Endothelial cell of umbilical vein (primary cell): Measurements from ENCODE around the gene PPP6R1. TPM values are rescaled to one million over a fixed set of nuclear protein-coding genes. Genes with fewer than 3 reads are reported as not detected.

Experiments
- BruUV-seq: library from RNA; stranded (reverse); fragments of 400-500 nt; replicated peaks from 2 replicates; lab custom pipeline; 2021; lab: Mats Ljungman, UMichigan
- CTCF ChIA-PET: fragments of 300-600, 350-600 bp; sonication (Branson Sonifier 250); formaldehyde crosslinking; loops from one replicate; lab custom pipeline; 2021; ENCODE audit warnings: antibody characterized with exemption, inconsistent platforms; lab: Charles Lee
- POLR2A ChIA-PET: fragments of 300-600, 350-600 bp; sonication (Branson Sonifier 250); formaldehyde crosslinking; loops from one replicate; lab custom pipeline; 2021; ENCODE audit warnings: antibody characterized with exemption, inconsistent platforms; lab: Charles Lee
- DNase-seq: peaks from one replicate; pipeline ENCODE4 v3.0.0-alpha.2; 2011; ENCODE audit warnings: low read depth, low spot score
- FAIRE-seq: peaks from 2 replicates; lab custom pipeline; 2011; peaks lifted over from hg19 to GRCh38; lab: Jason Lieb, UNC
- H2AFZ ChIP-seq: 2 replicates; pipeline ENCODE4 v1.6.0; 2012; ENCODE audit warnings: low read depth, low read length, control low read depth, inconsistent platforms
- H3K27ac ChIP-seq: 2 replicates; pipeline ENCODE4 v1.5.1; 2011; ENCODE audit warnings: low read depth, mild to moderate bottlenecking, control low read depth, low read length, moderate library complexity; ENCODE audit not compliant: insufficient read depth
- H3K27me3 ChIP-seq, 2 experiments: 2 replicates each; pipeline versions ENCODE4 v1.6.0 to v1.6.1; 2011; ENCODE audit warnings: low read length in 2 of 2, mixed read lengths in 1 of 2; ENCODE audit not compliant: control insufficient read depth in 2 of 2, insufficient read depth in 2 of 2
- H3K36me3 ChIP-seq, 2 experiments: 2 replicates in 1 of 2; 3 replicates in 1 of 2; pipeline ENCODE4 v1.5.1; 2011; ENCODE audit warnings: low read length in 2 of 2, mild to moderate bottlenecking in 1 of 2, moderate library complexity in 1 of 2; ENCODE audit not compliant: control insufficient read depth in 2 of 2, insufficient read depth in 2 of 2; ENCODE audit errors: extremely low read depth in 1 of 2
- H3K4me1 ChIP-seq: 3 replicates; pipeline ENCODE4 v1.5.1; 2011; ENCODE audit warnings: mild to moderate bottlenecking, low read length; ENCODE audit not compliant: control insufficient read depth, insufficient read depth; ENCODE audit errors: extremely low read depth
- H3K4me2 ChIP-seq: 2 replicates; pipeline ENCODE4 v1.6.1; 2011; ENCODE audit warnings: low read length, control low read depth, mixed read lengths; ENCODE audit not compliant: insufficient read depth
- H3K4me3 ChIP-seq, 3 experiments: fragments of 200-600 bp in 1 of 3; sonication (generic), shearing (Covaris generic) in 1 of 3; replicated peaks in 1 of 3; 2 replicates each; pipeline ENCODE4 v1.5.1; 2011 to 2016; ENCODE audit warnings: control low read depth in 3 of 3, low read length in 3 of 3, mild to moderate bottlenecking in 2 of 3, inconsistent platforms in 1 of 3, low read depth in 1 of 3, moderate library complexity in 1 of 3; ENCODE audit not compliant: insufficient read depth in 1 of 3
- H3K79me2 ChIP-seq: 2 replicates; pipeline ENCODE4 v1.6.0; 2012; ENCODE audit warnings: low read length, inconsistent platforms; ENCODE audit not compliant: control insufficient read depth, insufficient read depth
- H3K9ac ChIP-seq: replicated peaks from 2 replicates; pipeline ENCODE3; 2011; ENCODE audit warnings: low read length, control low read depth; ENCODE audit not compliant: insufficient read depth; ENCODE audit errors: extremely low read depth
- H3K9me1 ChIP-seq: replicated peaks from 3 replicates; pipeline ENCODE4 v1.6.0; 2011; ENCODE audit warnings: mild to moderate bottlenecking, low read length; ENCODE audit not compliant: control insufficient read depth, insufficient read depth; ENCODE audit errors: extremely low read depth
- H3K9me3 ChIP-seq: replicated peaks from 2 replicates; pipeline ENCODE4 v1.5.1; 2012; ENCODE audit warnings: low read length, inconsistent platforms; ENCODE audit not compliant: control insufficient read depth, insufficient read depth
- H4K20me1 ChIP-seq: replicated peaks from 2 replicates; pipeline ENCODE3; 2011; ENCODE audit warnings: mild to moderate bottlenecking, low read length; ENCODE audit not compliant: control insufficient read depth, insufficient read depth; ENCODE audit errors: extremely low read depth
- EZH2 ChIP-seq: IDR thresholded peaks from 2 replicates; pipeline ENCODE4 v1.6.1; 2012; ENCODE audit warnings: borderline replicate concordance, low read depth, mild to moderate bottlenecking, moderate library complexity, low read length, inconsistent platforms; ENCODE audit not compliant: severe bottlenecking
- FOS ChIP-seq: IDR thresholded peaks from 2 replicates; pipeline ENCODE4 v1.6.1; 2011; ENCODE audit warnings: mild to moderate bottlenecking, low read length, moderate library complexity, borderline replicate concordance; ENCODE audit not compliant: insufficient read depth
- GATA2 ChIP-seq: IDR thresholded peaks from 2 replicates; pipeline ENCODE4 v1.7.0; 2011; ENCODE audit warnings: low read depth, mild to moderate bottlenecking, moderate library complexity, mixed read lengths, low read length; ENCODE audit not compliant: insufficient read length, insufficient read depth
- JUN ChIP-seq: IDR thresholded peaks from 2 replicates; pipeline ENCODE4 v1.6.1; 2011; ENCODE audit warnings: borderline replicate concordance, low read depth; ENCODE audit not compliant: insufficient read length, insufficient read depth
- MYC ChIP-seq: IDR thresholded peaks from one replicate; pipeline ENCODE4 v1.6.1; 2011; ENCODE audit warnings: mild to moderate bottlenecking, low read depth, low read length
- POLR2A ChIP-seq: IDR thresholded peaks from 2 replicates; pipeline ENCODE4 v1.6.1; 2012; ENCODE audit warnings: low read depth, mild to moderate bottlenecking, control low read depth, low read length
- POLR2AphosphoS5 ChIP-seq: IDR thresholded peaks from 2 replicates; pipeline ENCODE4 v1.6.1; 2012; ENCODE audit warnings: low read depth, mild to moderate bottlenecking, control low read depth, low read length, moderate library complexity; ENCODE audit not compliant: insufficient read depth
- dilution Hi-C: fragments of 300-500 bp; cut with MboI; formaldehyde crosslinking; loops from one replicate; pipeline ENCODE4 v1.15.0; 2019; ENCODE audit warnings: low sequenced_read_pairs; ENCODE audit not compliant: extremely low pct_ligation_motif_present
- intact Hi-C: fragments of 100-400 bp; cut with micrococcal nuclease; formaldehyde crosslinking; loops from one replicate; pipeline ENCODE4 v1.10.0; 2022
- polyA plus RNA-seq, 4 experiments: library from polyadenylated mRNA; depleted of rRNA in 3 of 4; stranded (reverse) in 3 of 4; unstranded in 1 of 4; fragments of >200 nt; gene quantifications; 2 replicates each; pipeline versions ENCODE4 v1.2.1 to v1.2.3, GENCODE V29; 2011 to 2012; ENCODE audit warnings: missing spikeins in 1 of 4
- total RNA-seq: library from RNA; stranded (reverse); gene quantifications from 2 replicates; pipeline ENCODE4 v1.2.3, GENCODE V29; 2021
- TF ChIP-seq, protein P1 (sequence below), 2 donors: IDR thresholded peaks; 1 replicate in 1 of 2; 2 replicates in 1 of 2; pipeline ENCODE4 v1.5.1; 2011; ENCODE audit warnings: low read length in 2 of 2, mild to moderate bottlenecking in 2 of 2, moderate library complexity in 2 of 2, control low read depth in 1 of 2, inconsistent platforms in 1 of 2, low read depth in 1 of 2; ENCODE audit not compliant: insufficient read depth in 1 of 2; ENCODE audit errors: extremely low read depth in 1 of 2
- TF ChIP-seq, protein P2 (sequence below): IDR thresholded peaks from 2 replicates; pipeline ENCODE4 v1.6.1; 2011; ENCODE audit not compliant: insufficient read depth, insufficient read length

Gene PPP6R1
- total and polyA plus RNA-seq, 2 donors (not counting 3 experiments of a cell fraction or from before 2014, with no cell fraction given), result 35.7 to 71.8 TPM

DNA sequence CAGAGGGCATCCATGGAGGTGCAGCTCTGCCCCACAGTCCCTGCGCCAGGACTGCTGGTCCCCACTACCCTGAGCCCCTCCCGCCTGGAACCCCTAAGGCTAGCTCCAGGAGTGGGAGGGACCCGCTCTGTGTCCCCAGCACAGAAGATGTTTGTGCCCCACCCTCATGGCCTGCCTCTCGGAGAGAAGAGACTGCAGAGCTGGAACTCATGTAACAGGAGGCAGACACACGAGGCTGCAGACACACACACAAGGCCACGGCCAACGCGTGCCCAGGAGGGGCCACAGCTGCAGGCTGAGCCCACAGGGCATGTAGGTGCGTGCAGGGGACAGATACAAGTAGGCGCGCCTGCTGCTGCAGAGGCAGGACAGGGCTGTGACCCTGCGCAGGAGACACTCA lies 19.8 kb downstream of the PPP6R1 start:
- H3K79me2 ChIP-seq, result no peaks in the 10 kb centered on the region
- FAIRE-seq (no peak), DNase-seq (no peak)
- ChIA-PET POLR2A (no interaction called here), CTCF (no interaction called here)
- intact Hi-C loops, result no loop called here
- H3K4me1 ChIP-seq, result no peaks in the 10 kb centered on the region
- peaks cover 16 to 58% of the 10 kb centered on the region in 2 experiments for H3K36me3 ChIP-seq
- no peak overlapping the region for H3K9ac ChIP-seq
- H3K9me1 ChIP-seq, result no peaks in the 10 kb centered on the region
- no peaks in the 10 kb centered on the region for H4K20me1 ChIP-seq
- H3K9me3 ChIP-seq, result no peaks in the 10 kb centered on the region
- no peak overlapping the region for H2AFZ ChIP-seq
- H3K27me3 ChIP-seq, result no peaks in the 10 kb centered on the region
- H3K4me2 ChIP-seq, result no peak overlapping the region
- no TSS peak for BruUV-seq
- H3K4me3 ChIP-seq, result no peak overlapping the region
- dilution Hi-C loops, result no loop called here
- no peak overlapping the region for H3K27ac ChIP-seq
- TF ChIP-seq POLR2AphosphoS5 (no peak), MYC (no peak), FOS (no peak), POLR2A (no peak), GATA2 (no peak), EZH2 (no peak), JUN (no peak)
- TF ChIP-seq, protein P1, sequence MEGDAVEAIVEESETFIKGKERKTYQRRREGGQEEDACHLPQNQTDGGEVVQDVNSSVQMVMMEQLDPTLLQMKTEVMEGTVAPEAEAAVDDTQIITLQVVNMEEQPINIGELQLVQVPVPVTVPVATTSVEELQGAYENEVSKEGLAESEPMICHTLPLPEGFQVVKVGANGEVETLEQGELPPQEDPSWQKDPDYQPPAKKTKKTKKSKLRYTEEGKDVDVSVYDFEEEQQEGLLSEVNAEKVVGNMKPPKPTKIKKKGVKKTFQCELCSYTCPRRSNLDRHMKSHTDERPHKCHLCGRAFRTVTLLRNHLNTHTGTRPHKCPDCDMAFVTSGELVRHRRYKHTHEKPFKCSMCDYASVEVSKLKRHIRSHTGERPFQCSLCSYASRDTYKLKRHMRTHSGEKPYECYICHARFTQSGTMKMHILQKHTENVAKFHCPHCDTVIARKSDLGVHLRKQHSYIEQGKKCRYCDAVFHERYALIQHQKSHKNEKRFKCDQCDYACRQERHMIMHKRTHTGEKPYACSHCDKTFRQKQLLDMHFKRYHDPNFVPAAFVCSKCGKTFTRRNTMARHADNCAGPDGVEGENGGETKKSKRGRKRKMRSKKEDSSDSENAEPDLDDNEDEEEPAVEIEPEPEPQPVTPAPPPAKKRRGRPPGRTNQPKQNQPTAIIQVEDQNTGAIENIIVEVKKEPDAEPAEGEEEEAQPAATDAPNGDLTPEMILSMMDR (IDR thresholded peaks at IDR 0.05; ENCODE audit: extremely low read depth in 1 of 2, insufficient read depth in 1 of 2, low read depth in 1 of 2, low read length in 2 of 2), result no peak
- TF ChIP-seq, protein P2, sequence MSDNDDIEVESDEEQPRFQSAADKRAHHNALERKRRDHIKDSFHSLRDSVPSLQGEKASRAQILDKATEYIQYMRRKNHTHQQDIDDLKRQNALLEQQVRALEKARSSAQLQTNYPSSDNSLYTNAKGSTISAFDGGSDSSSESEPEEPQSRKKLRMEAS, result no peak
